Ovary (tissue), 3 donors: ENCODE results near the gene ZDHHC6.

Experiments
- EP300 ChIP-seq: sonication (generic); formaldehyde crosslinking; IDR thresholded peaks from one replicate; pipeline ENCODE4 v1.6.1; 2017; ENCODE audit warnings: antibody characterized with exemption
- POLR2A ChIP-seq: fragments of 450-650 bp; IDR thresholded peaks from one replicate; pipeline ENCODE4 v1.6.1; 2017; ENCODE audit warnings: antibody characterized with exemption, mild to moderate bottlenecking, moderate library complexity
- TF ChIP-seq, protein P1 (sequence below), 3 donors: fragments of 450-650 bp in 2 of 3; fragments of 200-600 bp in 1 of 3; IDR thresholded peaks; one replicate each; pipeline versions ENCODE4 v1.5.1 to v1.8.0; 2016 to 2022; ENCODE audit warnings: antibody characterized with exemption in 3 of 3, mild to moderate bottlenecking in 1 of 3
- donor health status: DM: no; HTN: no; CAD: no.

DNA sequence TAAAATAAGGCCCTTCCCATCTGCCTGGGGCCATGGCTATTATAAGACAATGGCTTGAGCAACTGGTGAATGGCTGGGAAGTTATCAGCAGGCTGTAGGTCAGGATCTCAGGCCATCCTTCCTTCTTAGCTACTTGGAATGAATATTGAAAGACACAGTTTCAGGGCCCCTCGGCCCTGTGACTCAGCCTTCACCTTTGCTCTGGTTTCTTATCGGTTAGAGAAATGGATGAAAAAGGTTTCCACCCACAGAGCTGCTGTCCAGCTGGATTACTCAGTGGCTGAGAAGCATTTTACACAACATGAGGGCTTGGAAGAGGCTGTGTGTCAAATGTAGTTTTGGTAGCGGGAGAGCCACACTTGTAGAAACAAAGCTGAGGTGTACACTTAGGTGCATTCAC is 63.4 kb downstream of the ZDHHC6 start:
- TF ChIP-seq POLR2A (no peak), EP300 (no peak)
- TF ChIP-seq, protein P1, sequence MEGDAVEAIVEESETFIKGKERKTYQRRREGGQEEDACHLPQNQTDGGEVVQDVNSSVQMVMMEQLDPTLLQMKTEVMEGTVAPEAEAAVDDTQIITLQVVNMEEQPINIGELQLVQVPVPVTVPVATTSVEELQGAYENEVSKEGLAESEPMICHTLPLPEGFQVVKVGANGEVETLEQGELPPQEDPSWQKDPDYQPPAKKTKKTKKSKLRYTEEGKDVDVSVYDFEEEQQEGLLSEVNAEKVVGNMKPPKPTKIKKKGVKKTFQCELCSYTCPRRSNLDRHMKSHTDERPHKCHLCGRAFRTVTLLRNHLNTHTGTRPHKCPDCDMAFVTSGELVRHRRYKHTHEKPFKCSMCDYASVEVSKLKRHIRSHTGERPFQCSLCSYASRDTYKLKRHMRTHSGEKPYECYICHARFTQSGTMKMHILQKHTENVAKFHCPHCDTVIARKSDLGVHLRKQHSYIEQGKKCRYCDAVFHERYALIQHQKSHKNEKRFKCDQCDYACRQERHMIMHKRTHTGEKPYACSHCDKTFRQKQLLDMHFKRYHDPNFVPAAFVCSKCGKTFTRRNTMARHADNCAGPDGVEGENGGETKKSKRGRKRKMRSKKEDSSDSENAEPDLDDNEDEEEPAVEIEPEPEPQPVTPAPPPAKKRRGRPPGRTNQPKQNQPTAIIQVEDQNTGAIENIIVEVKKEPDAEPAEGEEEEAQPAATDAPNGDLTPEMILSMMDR (IDR thresholded peaks at IDR 0.05), result no peak
